DMS79 treated with DMSO at 0.1 percent for 48 hours (cell line): ENCODE data around the gene GLDN.
"Not testable (repeated sequence)": the region's sequence is repeated elsewhere in the genome, so short reads cannot be mapped to it uniquely, and the experiment has no call there.

Experiments used
- DNase-seq: peaks from one replicate; lab custom pipeline; 2025; lab: John Stamatoyannopoulos, UW

Gene GLDN

GRCh38 chr15:51388726-51389125 lies 47.3 kb downstream of the GLDN start:
- DNase-seq = no peak

GRCh38 chr15:51390241-51390965 lies 48.9 kb downstream of the GLDN start:
- DNase-seq = no peak

GRCh38 chr15:51390966-51391422 lies 49.5 kb downstream of the GLDN start:
- DNase-seq = no peak

GRCh38 chr15:51396921-51397320 lies 55.5 kb downstream of the GLDN start:
- DNase-seq = no peak

DNA sequence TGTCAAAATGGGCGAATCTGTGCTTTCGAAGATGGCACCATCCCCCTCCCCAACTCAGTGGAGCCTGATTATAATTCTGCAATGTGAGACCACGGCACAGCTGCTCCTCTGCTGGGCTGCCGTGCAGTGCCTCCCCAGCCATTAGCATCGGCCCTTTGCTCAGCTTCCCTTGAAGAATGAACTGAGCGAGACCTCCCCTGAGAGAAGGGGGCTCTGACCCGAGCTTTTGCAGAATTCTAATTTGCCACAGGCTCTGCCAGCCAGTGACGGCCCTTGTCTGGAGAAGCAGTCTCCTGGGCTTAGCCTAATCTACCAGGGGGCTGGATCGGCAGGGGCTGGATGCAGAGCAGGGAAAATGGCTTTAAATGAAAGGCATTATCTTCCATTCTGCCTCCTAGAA lies 57.2 kb downstream of the GLDN start:
- no peak for DNase-seq

GRCh38 chr15:51401051-51401780 lies 59.8 kb downstream of the GLDN start:
- no peak for DNase-seq

GRCh38 chr15:51401872-51402517 lies 60.5 kb downstream of the GLDN start:
- no peak for DNase-seq

DNA sequence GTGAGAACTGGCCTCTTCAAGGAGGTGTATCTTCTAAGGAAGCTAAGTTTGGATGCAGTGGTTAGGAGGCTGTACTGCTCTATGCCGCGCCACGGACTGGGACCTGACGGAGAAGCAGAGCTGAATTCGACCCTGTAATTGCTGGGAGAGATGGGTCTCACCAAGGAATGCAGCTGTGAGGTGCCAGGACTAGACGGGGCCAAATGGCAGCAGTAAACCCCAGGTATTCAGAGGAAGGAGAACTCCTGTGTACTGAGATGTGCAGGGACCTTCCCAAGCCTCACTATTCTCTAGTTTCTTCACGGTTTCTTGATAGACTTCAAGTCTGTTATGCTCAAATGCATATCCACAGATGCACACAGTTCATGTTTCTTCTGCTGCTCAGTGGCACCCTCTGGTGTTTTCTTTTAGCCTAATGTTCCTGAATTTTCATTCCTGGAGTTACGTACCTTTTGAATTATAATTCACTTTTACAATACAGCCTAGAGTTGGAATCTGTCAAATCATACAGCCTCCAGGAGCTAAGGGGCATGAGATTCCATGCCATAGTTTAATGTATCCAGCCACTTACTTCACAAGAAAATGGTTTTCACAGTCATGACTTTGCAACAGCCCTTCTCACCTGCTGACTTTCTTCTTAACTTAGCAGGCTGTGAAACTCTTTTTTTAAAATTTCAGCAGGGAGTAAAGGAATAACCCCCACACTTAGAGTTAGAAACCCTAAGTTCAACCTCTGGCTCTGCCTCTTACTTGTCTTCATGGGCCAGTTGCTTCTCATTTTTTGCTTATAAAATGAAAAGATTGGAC lies 61.8 kb downstream of the GLDN start:
- DNase-seq = peak; percentile 25

DNA sequence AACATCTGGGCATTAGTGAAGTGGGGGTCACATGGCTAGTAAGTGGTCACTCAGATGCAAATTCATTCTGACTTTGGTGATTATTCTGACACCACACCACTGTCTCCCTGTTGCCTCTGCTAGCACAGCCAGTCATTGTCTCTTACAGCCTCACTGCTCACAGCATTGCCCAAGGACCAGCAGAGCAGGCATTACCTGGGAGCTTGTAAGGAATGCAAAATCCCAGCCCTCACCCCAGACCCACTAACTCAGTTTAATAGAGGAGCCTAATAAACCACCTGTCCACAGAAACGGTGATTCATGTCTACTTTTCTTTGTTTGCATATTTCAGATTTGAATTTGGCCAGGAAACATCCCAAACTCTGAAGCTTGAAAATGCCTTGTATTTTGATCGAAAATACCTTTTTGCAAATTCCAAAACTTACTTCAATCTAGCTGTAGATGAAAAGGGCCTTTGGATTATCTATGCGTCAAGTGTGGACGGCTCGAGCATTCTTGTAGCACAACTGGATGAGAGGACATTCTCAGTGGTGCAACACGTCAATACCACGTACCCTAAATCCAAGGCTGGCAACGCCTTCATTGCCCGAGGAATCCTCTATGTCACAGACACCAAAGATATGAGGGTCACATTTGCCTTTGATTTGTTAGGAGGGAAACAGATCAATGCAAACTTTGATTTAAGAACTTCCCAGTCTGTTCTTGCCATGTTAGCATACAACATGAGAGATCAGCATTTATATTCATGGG lies 62.7 kb downstream of the GLDN start:
- no peak for DNase-seq

DNA sequence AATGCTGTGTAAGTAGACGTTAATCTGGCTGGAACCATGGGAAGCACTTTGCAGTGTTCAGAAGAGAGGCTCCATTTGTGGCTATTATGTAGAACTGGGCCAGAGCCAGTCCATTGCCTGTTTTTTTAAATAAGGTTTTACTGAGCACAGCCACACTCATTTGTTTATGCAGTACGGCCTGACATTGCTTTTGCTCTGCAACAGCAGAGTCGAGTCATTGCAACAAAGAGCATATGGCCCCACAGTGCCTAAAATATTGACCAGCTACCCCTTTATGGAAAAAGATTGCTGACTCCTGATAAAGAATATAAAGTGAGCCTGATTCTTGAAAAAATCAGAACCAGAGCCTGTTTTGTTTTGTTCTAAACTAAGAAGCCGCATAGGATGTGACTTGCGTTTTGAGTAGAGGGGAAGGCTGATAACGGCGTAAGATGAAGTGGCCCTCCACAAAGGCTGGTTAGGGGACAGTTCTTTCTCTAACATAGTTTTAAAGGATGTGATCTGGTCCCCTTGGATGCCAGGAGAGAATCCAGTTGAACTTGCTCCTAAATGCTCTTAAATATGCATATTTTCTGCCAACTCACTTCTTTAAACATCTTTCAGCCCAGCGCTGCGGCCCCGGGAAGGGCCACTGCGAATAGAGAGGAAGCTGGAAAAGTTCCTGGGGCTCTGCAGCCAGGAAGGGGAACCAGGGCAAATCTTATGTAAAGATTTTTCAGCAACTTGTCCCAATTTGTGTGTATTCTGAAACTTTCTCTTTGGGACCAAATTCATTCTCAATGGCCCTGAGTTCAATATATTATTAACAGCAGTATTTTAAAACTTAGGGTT lies 64.5 kb downstream of the GLDN start:
- no peak for DNase-seq

- DNase-seq = no peak
Measured at GRCh38 chr15:51414256-51414860, 72.9 kb downstream of the GLDN start.

DNA sequence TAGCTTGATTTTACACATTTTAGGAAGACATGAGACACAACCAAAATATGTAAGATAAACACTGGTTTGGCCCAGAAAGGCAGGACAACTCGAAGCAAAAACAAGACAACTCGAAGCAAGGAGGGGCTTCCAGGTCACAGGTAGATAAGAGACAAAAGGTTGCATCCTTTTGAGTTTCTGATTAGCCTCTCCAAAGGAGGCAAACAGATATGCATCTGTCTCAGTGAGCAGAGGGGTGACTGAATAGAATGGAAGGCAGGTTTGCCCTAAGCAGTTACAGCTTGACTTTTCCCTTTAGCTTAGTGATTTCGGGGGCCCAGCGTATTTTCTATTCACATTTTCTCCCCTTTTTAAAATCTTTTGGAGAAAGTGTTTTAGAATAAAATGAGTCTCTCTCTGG lies 74.7 kb downstream of the GLDN start:
- no peak for DNase-seq

GRCh38 chr15:51423040-51423439 lies 81.6 kb downstream of the GLDN start:
- DNase-seq = not testable (repeated sequence)

- DNase-seq = no peak
Measured at GRCh38 chr15:51424780-51425179, 83.3 kb downstream of the GLDN start.

DNA sequence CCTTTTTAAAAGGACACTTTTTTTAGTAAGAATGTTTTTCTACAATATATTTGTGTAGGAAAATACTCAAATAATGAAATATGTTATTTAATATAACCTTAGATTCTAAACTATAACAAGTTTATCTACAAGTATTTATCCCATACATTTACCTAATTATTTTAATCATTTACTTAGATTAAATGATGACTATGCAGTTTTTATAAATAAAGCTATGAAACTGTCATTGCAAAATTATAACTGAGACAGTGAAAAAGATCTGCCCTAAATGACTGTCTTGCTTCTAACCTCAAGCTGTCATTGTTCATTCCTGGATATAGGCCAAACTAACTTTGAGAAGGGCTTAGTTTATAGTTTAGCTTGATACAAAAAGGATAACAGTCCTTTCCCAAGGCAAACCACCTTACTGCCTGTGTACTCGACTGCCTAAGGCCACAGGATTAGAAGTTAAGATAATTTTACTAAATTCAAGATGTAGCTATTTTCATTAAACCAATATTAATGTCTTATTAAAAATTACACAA lies 84.1 kb downstream of the GLDN start:
- no peak for DNase-seq

GRCh38 chr15:51438526-51438925 lies 97.1 kb downstream of the GLDN start:
- DNase-seq = no peak

- DNase-seq = no peak
Measured at GRCh38 chr15:51443282-51443914, 101.9 kb downstream of the GLDN start.

DNA sequence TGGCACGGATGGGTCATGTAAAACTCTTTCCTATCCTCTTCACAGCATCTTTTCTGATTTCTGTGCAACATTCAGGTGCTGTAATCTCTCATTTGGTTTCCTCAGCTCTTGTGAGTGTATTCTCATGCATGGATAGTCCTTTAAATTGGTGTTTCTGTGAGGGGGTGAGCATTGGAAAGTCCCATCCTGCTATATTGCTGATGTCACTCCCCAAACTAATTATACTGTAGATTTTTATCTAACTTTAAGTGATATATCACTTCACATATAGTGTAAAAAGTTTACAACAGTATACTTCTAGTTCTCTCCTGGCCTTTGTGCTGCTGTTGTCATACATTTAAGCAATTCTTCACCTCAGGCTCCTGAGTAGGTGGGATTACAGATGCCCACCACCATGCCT lies 102.7 kb downstream of the GLDN start:
- no peak for DNase-seq

DNA sequence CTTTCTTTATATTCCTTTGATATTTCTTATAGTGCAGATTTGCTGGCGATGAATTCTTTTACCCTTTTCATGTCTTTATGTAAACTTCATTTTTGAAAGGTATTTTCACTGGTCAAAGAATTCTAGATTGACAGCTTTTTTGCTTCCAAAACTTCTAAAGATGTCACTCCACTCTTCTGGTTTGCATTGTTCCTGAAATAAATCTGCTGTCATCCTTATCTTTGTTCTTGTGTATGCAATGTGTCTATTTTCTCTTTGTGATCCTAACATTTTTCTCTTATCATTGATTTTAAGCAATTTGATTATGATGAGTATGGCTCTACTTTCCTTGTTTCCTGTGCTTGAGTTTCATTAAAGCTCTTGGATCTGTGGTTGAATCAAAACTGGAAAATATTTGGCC lies 103.4 kb downstream of the GLDN start:
- no peak for DNase-seq
